GM12873 (cell line): Measurements from ENCODE around the gene EIF4E1B.

Source experiments
- TF ChIP-seq, protein P1 (sequence below): IDR thresholded peaks from 2 replicates; pipeline ENCODE4 v1.5.1; 2012; ENCODE audit warnings: low read depth, mild to moderate bottlenecking, moderate library complexity, low read length, control low read depth; ENCODE audit not compliant: insufficient read depth; ENCODE audit errors: missing control alignments

Gene EIF4E1B

DNA sequence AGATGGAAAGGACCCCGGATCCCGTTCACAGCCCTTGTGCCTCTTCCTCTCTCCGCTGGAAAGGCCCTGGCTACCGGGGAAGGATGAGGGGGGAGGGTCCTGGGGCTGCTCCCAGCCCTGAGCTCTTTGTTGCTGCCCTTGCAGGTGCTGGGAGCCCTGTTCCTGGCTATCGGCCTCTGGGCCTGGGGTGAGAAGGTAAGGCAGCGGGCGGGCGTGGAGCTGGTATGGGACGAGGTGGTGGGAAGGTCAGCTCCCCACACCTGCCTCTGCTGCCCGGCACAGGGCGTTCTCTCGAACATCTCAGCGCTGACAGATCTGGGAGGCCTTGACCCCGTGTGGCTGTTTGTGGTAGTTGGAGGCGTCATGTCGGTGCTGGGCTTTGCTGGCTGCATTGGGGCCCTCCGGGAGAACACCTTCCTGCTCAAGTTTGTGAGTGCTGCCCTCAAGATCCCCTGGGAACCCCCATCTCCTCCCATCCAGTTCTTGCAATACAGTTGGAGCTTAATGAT is 21.1 kb downstream of the EIF4E1B start:
- TF ChIP-seq, protein P1, sequence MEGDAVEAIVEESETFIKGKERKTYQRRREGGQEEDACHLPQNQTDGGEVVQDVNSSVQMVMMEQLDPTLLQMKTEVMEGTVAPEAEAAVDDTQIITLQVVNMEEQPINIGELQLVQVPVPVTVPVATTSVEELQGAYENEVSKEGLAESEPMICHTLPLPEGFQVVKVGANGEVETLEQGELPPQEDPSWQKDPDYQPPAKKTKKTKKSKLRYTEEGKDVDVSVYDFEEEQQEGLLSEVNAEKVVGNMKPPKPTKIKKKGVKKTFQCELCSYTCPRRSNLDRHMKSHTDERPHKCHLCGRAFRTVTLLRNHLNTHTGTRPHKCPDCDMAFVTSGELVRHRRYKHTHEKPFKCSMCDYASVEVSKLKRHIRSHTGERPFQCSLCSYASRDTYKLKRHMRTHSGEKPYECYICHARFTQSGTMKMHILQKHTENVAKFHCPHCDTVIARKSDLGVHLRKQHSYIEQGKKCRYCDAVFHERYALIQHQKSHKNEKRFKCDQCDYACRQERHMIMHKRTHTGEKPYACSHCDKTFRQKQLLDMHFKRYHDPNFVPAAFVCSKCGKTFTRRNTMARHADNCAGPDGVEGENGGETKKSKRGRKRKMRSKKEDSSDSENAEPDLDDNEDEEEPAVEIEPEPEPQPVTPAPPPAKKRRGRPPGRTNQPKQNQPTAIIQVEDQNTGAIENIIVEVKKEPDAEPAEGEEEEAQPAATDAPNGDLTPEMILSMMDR, result peak; percentile 4

DNA sequence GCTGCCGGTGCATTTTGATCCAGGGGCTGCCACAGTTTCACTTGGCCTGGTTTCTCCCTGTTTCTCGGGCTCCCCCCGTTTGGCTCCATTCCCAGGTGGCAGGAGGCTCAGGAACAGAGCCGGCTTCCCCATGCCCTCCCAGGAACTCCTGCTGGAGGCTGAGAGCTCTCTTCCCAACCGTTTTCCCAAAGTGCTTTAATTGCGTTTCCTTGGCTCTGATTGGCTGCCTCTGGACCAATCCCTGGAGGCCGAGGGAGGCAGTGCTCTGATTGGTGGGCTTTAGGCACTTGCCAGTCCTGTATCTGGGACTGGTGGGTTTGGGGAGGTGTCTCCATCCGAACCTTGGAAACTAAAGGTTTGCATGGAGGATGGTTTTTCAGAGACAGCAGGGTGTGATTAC is 21.7 kb downstream of the EIF4E1B start:
- TF ChIP-seq, protein P1, result no peak

DNA sequence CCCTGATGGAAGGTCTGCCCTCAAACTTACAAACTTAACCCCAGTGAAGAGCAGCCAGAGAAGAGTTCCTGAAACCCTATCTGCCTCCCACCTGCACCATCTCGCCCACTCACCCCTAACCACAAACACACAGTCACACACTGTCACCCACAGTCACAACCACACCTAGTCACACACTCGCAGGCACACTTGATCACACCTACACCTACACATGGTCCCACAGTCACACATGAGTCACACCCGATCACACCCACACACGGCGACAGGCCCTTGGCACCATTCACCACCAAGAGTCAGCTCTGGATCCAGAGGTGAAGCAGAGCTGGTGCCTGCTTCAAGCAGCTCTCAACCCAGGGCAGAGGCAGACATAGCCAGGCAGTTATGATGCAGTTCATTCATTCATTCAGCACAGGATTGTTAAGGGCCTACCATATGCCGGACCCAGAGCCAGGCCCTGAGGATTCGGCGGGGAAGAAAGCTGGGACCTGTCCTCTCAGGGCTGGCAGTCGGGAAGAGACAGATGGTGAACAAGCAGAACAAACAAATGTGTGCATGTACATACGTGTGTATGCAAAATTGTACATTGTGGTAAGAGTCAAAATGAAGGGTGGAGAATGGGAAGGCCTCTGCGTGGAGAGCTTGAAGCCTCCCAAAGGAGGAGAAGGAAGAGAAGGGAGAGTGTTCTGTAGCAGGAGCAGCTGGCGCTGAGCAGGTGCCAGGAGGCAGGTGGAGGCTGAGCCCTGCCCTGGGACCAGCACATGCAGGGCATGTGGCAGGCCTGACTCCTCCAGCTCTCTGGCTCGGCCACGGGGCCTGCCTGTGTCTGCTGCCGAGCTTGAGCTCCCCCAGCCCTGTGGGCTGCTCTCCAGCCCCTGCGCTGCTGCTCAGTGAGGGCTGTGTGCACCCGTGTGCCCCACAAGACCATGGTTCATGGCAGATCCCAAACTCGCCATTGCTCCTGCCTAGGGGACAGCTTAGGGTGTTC is 23.2 kb downstream of the EIF4E1B start:
- TF ChIP-seq, protein P1, result no peak

DNA sequence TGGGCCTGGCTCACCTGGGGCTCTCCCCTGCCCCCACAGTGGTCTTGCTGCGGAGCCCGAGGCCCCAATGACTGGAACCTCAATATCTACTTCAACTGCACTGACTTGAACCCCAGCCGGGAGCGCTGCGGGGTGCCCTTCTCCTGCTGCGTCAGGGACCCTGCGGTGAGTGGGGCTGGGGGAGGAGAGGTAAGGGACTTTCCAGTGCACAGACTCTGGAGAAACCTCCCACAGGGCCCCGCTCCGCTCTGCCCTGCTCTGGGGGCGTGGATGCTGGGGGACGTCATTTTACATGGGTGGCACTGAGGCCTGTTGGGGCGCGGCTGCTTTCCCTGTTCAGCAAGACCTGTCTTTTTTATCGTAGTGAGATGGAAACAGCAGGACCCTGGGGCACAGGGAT is 24.4 kb downstream of the EIF4E1B start:
- TF ChIP-seq, protein P1, result no peak

GRCh38 chr5:176656467-176656990 is 26.1 kb downstream of the EIF4E1B start:
- TF ChIP-seq, protein P1, result no peak

DNA sequence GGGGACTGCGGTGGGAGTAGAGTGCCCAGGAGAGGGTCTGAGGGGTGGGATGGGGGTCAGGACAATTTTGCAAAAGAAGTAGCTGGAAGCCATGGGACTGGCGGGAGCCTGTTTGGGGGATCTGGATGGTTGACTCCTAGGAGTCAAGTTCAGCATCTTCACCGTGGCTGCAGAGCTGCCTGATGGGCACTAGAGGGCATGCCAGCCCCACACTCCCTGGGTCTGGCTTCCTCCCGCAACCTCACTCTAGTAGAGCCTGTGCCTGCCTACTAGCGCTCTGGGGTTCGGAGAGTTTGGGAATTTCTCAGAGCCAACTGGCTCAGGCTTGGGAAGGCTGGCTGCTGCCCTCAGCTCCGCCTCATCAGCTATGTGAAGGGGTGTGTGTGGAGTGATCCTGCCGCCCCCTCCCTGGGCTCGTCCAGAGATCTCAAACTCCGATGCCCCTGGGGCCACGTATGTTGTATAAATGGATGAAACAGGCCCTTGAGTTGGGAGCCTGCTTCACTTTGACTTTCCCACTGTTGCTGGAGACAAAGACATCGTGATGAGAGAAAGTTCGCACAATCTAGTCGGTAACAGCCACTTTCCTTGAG is 27.6 kb downstream of the EIF4E1B start:
- TF ChIP-seq, protein P1, result peak; percentile 98
